DND-41 (cell line): ENCODE measurements around the gene PYGB.
"Not testable (repeated sequence)": the region's sequence is repeated elsewhere in the genome, so short reads cannot be mapped to it uniquely, and the experiment has no call there.

Experiments used
- ATAC-seq: fragments of 200-7000 bp; cut with Tn5 transposase; 3 replicates; pipeline ENCODE4 v1.9.1; 2021; ENCODE audit warnings: low read depth; ENCODE audit not compliant: insufficient read depth
- DNase-seq: peaks from one replicate; pipeline ENCODE4 v3.0.0-alpha.2; 2020
- H2AFZ ChIP-seq: 2 replicates; pipeline ENCODE4 v1.6.0; 2012; ENCODE audit warnings: low read depth, low read length
- H3K27ac ChIP-seq: 2 replicates; pipeline ENCODE4 v1.5.1; 2012; ENCODE audit warnings: low read length, inconsistent platforms
- H3K27me3 ChIP-seq: fragments of 200-600 bp; sonication (generic); 2 replicates; pipeline ENCODE4 v1.6.0; 2012; ENCODE audit warnings: low read length, mild to moderate bottlenecking, inconsistent platforms; ENCODE audit not compliant: insufficient read depth, poor library complexity
- H3K36me3 ChIP-seq: 2 replicates; pipeline ENCODE4 v1.5.1; 2012; ENCODE audit warnings: low read length, inconsistent platforms; ENCODE audit not compliant: insufficient read depth
- H3K4me1 ChIP-seq: 2 replicates; pipeline ENCODE4 v1.5.1; 2012; ENCODE audit warnings: mild to moderate bottlenecking, low read length; ENCODE audit not compliant: insufficient read depth
- H3K4me2 ChIP-seq: 2 replicates; pipeline ENCODE4 v1.6.0; 2012; ENCODE audit warnings: mild to moderate bottlenecking, moderate library complexity, low read length, inconsistent platforms; ENCODE audit not compliant: insufficient read depth
- H3K4me3 ChIP-seq, 2 experiments: fragments of 200-600 bp in 1 of 2; shearing (Covaris generic) in 1 of 2; 2 replicates each; pipeline ENCODE4 v1.5.1; 2012 to 2016; ENCODE audit warnings: inconsistent platforms in 2 of 2, low read length in 2 of 2, mild to moderate bottlenecking in 2 of 2, low read depth in 1 of 2, moderate library complexity in 1 of 2
- H3K79me2 ChIP-seq: 2 replicates; pipeline ENCODE4 v1.6.0; 2012; ENCODE audit warnings: low read length, inconsistent platforms; ENCODE audit not compliant: insufficient read depth
- H3K9ac ChIP-seq: 2 replicates; pipeline ENCODE4 v1.6.0; 2012; ENCODE audit warnings: low read depth, mild to moderate bottlenecking, inconsistent platforms, low read length, moderate library complexity
- H3K9me3 ChIP-seq: 2 replicates; pipeline ENCODE4 v1.5.1; 2012; ENCODE audit warnings: low read length, moderate library complexity, mild to moderate bottlenecking, inconsistent platforms; ENCODE audit not compliant: insufficient read depth, severe bottlenecking
- H4K20me1 ChIP-seq: 2 replicates; pipeline ENCODE4 v1.6.0; 2012; ENCODE audit warnings: low read length; ENCODE audit not compliant: insufficient read depth
- EZH2 ChIP-seq: IDR thresholded peaks from 3 replicates; pipeline ENCODE4 v1.6.1; 2012; ENCODE audit warnings: borderline replicate concordance, low read depth, mild to moderate bottlenecking, moderate library complexity, low read length, inconsistent platforms; ENCODE audit not compliant: severe bottlenecking
- TF ChIP-seq, protein P1 (sequence below): IDR thresholded peaks from 2 replicates; pipeline ENCODE4 v1.5.1; 2012; ENCODE audit warnings: borderline replicate concordance, low read length, moderate library complexity, mild to moderate bottlenecking; ENCODE audit not compliant: poor library complexity, severe bottlenecking; ENCODE audit errors: extremely low read depth

The PYGB gene

DNA sequence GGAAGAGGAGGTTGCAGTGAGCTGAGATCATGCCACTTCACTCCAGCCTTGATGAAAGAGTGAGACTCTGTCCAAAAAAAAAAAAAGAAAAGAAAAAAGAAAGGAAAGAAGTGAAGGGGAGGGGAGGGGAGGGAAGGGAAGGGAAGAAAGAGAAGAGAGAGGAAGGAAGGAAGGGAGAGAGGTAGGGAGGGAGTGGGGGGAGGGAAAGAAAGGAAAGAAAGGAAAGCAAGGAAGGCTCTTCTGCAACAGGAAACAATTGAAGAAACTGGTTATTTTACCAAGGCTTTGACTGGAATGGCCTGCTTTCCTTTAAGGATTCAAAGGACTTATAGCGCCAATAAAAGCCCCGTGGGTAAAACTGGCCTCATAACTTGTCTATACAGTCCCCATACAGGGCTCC is 78.1 kb downstream of the PYGB start:
- no peak overlapping the region for H3K9ac ChIP-seq
- H3K9me3 ChIP-seq = no peaks in the 10 kb centered on the region

DNA sequence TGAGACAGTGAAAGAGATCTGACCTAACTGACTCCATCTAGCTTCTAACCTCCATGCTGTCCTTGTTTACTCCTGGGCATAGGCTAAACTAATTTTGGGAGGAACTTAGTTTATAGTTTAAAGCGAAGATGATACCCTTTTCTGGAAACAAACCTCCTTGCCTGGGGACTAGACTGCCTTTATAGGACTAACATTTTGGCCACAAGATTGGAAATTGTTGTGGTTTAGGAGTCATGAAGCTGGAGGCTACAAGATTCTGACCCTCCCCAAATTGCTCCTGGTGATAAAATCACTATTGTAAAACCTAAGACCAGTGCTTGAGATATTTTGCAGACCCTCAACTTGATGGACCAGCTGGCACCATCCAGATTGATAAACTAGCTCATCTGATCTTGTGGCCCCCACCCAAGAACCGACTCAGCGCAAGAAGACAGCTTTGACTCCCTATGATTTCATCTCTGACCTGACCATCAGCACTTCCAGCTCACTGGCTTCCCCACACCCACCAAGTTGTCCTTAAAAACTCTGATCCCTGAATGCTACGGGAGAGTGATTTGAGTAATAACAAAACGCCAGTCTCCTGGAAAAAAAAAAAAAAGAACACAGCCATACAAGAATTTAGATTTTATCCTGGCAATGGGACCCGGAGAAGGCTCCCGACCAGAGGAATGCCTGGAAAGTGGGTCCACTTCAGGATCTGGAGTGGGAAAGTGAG is 79.8 kb downstream of the PYGB start:
- H3K79me2 ChIP-seq = peaks cover 69% of the 10 kb centered on the region
- no peak for ATAC-seq

More for the DNA sequence above, 78.1 kb downstream of the PYGB start:
- peaks cover 42% of the 10 kb centered on the region for H4K20me1 ChIP-seq
- no peak overlapping the region for H3K27ac ChIP-seq
- peaks cover 49% of the 10 kb centered on the region for H3K36me3 ChIP-seq
- H3K79me2 ChIP-seq = peaks cover 77% of the 10 kb centered on the region
- no peaks in the 10 kb centered on the region for H3K27me3 ChIP-seq
- H3K4me2 ChIP-seq = no peak overlapping the region
- H3K4me1 ChIP-seq = no peaks in the 10 kb centered on the region
- no peak for TF ChIP-seq EZH2
- ATAC-seq (no peak), DNase-seq (no peak)
- H2AFZ ChIP-seq = no peak overlapping the region
- H3K4me3 ChIP-seq = no peak overlapping the region

DNA sequence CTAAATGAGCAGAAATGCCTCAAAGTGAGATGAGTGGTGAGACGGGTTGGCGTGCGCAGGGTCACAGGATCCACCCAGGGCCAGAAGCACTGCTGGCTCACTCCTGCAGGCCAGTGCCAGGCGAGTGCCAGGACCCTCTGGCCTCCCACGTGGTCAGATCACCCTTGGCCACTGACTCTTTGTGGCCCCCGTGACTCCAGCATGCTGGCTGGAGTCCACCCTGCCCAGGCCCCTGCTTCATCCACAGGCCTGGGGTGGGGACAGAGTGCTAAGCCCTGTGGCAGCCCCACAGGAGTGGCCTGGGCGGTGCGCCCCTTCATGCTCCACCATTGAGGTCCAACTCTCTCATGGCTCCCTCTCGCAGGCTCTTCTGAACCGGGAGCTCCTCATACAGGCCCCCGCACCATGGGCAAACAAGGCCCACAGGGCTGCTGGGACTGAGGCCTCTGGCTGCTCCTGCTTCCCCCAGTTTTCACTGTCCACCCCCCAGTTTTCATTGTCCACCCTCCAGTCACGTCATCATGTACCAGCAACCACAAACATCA is 81.1 kb downstream of the PYGB start:
- Histone ChIP-seq H3K4me3 (no peak overlapping the region), H3K79me2 (peaks cover 60% of the 10 kb centered on the region), H3K4me1 (no peaks in the 10 kb centered on the region), H3K9ac (no peak overlapping the region), H2AFZ (no peak overlapping the region), H3K36me3 (peaks cover 22% of the 10 kb centered on the region), H3K4me2 (no peak overlapping the region), H3K27ac (no peak overlapping the region), H3K9me3 (no peaks in the 10 kb centered on the region), H4K20me1 (peaks cover 28% of the 10 kb centered on the region), H3K27me3 (no peaks in the 10 kb centered on the region)
- ATAC-seq (no peak), DNase-seq (no peak)
- TF ChIP-seq, protein P1, sequence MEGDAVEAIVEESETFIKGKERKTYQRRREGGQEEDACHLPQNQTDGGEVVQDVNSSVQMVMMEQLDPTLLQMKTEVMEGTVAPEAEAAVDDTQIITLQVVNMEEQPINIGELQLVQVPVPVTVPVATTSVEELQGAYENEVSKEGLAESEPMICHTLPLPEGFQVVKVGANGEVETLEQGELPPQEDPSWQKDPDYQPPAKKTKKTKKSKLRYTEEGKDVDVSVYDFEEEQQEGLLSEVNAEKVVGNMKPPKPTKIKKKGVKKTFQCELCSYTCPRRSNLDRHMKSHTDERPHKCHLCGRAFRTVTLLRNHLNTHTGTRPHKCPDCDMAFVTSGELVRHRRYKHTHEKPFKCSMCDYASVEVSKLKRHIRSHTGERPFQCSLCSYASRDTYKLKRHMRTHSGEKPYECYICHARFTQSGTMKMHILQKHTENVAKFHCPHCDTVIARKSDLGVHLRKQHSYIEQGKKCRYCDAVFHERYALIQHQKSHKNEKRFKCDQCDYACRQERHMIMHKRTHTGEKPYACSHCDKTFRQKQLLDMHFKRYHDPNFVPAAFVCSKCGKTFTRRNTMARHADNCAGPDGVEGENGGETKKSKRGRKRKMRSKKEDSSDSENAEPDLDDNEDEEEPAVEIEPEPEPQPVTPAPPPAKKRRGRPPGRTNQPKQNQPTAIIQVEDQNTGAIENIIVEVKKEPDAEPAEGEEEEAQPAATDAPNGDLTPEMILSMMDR = no peak
- no peak for TF ChIP-seq EZH2

More for the DNA sequence above, 79.8 kb downstream of the PYGB start:
- Histone ChIP-seq H3K27ac (no peak overlapping the region), H3K4me1 (no peaks in the 10 kb centered on the region), H3K4me2 (no peak overlapping the region), H4K20me1 (peaks cover 35% of the 10 kb centered on the region), H2AFZ (no peak overlapping the region), H3K27me3 (no peaks in the 10 kb centered on the region), H3K36me3 (peaks cover 35% of the 10 kb centered on the region), H3K4me3 (no peak overlapping the region), H3K9me3 (no peaks in the 10 kb centered on the region), H3K9ac (no peak overlapping the region)
- TF ChIP-seq, protein P1 = no peak
- no peak for TF ChIP-seq EZH2
- no peak for DNase-seq

DNA sequence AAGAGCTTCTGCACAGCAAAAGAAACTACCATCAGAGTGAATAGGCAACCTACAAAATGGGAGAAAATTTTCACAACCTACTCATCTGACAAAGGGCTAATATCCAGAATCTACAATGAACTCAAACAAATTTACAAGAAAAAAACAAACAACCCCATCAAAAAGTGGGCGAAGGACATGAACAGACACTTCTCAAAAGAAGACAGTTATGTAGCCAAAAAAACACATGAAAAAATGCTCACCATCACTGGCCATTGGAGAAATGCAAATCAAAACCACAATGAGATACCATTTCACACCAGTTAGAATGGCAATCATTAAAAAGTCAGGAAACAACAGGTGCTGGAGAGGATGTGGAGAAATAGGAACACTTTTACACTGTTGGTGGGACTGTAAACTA is 87.1 kb downstream of the PYGB start:
- not testable (repeated sequence) for DNase-seq, H3K9me3 ChIP-seq, H3K4me2 ChIP-seq, H3K9ac ChIP-seq, ATAC-seq, H3K27ac ChIP-seq, H3K27me3 ChIP-seq, H3K4me1 ChIP-seq, H2AFZ ChIP-seq, H3K4me3 ChIP-seq
- peaks cover 47% of the 10 kb centered on the region for H3K79me2 ChIP-seq
- peaks cover 16% of the 10 kb centered on the region for H4K20me1 ChIP-seq
- H3K36me3 ChIP-seq = peaks cover 38% of the 10 kb centered on the region
